ENCODE results near the gene BMS1.
A peak's percentile ranks its signal among the peaks of the same experiment; 100 is the strongest.
"Not testable (repeated sequence)": the region's sequence is repeated elsewhere in the genome, so short reads cannot be mapped to it uniquely, and the experiment has no call there.

Gene BMS1

GRCh38 chr10:42816912-42817311, 34.3 kb downstream of the BMS1 start:
- no peak for DNase-seq (ENCODE audit: low read depth)

DNA sequence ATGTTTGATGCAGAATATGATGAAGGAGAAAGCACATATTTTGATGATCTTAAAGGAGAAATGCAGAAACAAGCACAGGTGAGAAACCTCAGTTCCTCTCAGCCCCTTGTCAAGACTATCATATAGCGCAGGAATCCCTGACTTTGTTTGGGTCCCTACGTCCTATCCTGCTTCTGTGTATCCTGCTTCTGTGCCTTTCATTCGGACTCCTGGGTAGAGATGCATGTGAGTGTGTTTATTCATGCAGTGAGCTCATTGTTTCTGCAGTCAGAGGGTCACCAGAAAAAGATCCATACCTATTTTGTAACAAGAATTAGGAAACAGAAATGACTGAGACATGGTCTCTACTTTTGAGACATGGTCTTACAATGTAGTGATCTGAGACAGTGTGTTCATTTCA, 34.8 kb downstream of the BMS1 start:
- not testable (repeated sequence) for DNase-seq (ENCODE audit: low read depth); H3K4me3 ChIP-seq (ENCODE audit: low read length)

More at GRCh38 chr10:42816912-42817311, 34.3 kb downstream of the BMS1 start:
- TF ChIP-seq, protein P1, sequence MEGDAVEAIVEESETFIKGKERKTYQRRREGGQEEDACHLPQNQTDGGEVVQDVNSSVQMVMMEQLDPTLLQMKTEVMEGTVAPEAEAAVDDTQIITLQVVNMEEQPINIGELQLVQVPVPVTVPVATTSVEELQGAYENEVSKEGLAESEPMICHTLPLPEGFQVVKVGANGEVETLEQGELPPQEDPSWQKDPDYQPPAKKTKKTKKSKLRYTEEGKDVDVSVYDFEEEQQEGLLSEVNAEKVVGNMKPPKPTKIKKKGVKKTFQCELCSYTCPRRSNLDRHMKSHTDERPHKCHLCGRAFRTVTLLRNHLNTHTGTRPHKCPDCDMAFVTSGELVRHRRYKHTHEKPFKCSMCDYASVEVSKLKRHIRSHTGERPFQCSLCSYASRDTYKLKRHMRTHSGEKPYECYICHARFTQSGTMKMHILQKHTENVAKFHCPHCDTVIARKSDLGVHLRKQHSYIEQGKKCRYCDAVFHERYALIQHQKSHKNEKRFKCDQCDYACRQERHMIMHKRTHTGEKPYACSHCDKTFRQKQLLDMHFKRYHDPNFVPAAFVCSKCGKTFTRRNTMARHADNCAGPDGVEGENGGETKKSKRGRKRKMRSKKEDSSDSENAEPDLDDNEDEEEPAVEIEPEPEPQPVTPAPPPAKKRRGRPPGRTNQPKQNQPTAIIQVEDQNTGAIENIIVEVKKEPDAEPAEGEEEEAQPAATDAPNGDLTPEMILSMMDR (conservative IDR thresholded peaks at IDR 0.05; ENCODE audit: low read length): no peak
- H3K4me3 ChIP-seq (ENCODE audit: low read length): no peak overlapping the region

- not testable (repeated sequence) for H3K4me3 ChIP-seq (ENCODE audit: low read length); DNase-seq (ENCODE audit: low read depth)
Measured at GRCh38 chr10:42826759-42827158, 44.2 kb downstream of the BMS1 start.

- no peak overlapping the region for H3K4me3 ChIP-seq (ENCODE audit: low read length)
- no peak for DNase-seq (ENCODE audit: low read depth)
- TF ChIP-seq, protein P1 (conservative IDR thresholded peaks at IDR 0.05; ENCODE audit: low read length): no peak
Measured at GRCh38 chr10:42827201-42827600, 44.6 kb downstream of the BMS1 start.

DNA sequence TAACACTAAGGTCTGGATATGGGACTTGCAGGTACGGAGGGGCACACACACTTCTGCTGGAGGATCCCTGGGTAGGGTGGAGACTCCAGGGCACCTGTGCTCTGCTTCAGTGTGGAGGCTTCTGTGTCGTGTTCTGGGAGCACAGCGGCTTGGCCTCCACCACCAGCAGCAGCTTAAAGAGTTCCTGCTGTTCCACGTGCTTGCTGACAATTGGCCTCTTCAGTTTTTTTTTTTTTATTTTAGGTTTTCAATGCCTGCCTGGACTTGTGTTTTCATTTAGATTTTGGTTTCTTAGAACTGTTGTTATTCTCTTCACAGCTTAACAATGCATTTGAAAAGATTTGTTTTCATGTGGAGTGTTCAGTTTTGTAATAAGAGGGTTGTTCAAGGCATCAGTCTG, 45.8 kb downstream of the BMS1 start:
- DNase-seq (ENCODE audit: low read depth); H3K4me3 ChIP-seq (ENCODE audit: low read length): not testable (repeated sequence)

- TF ChIP-seq, protein P1 (conservative IDR thresholded peaks at IDR 0.05; ENCODE audit: low read length): no peak
- H3K4me3 ChIP-seq (ENCODE audit: low read length): no peak overlapping the region
- DNase-seq (ENCODE audit: low read depth): no peak
Measured at GRCh38 chr10:42830237-42830636, 47.6 kb downstream of the BMS1 start.

GRCh38 chr10:42836096-42836495, 53.5 kb downstream of the BMS1 start:
- no peak for DNase-seq (ENCODE audit: low read depth)
- TF ChIP-seq, protein P1 (conservative IDR thresholded peaks at IDR 0.05; ENCODE audit: low read length): no peak
- no peak overlapping the region for H3K4me3 ChIP-seq (ENCODE audit: low read length)

GRCh38 chr10:42836771-42837468, 54.3 kb downstream of the BMS1 start:
- DNase-seq (ENCODE audit: low read depth): peak; percentile 23
- TF ChIP-seq, protein P1 (conservative IDR thresholded peaks at IDR 0.05; ENCODE audit: low read length): no peak; the same call in 1 of the 2 replicates
- H3K4me3 ChIP-seq (ENCODE audit: low read length): peak overlapping the region; percentile 33

GRCh38 chr10:42844810-42845209, 62.2 kb downstream of the BMS1 start:
- DNase-seq (ENCODE audit: low read depth); H3K4me3 ChIP-seq (ENCODE audit: low read length): not testable (repeated sequence)

GRCh38 chr10:42847261-42847660, 64.7 kb downstream of the BMS1 start:
- not testable (repeated sequence) for H3K4me3 ChIP-seq (ENCODE audit: low read length); DNase-seq (ENCODE audit: low read depth)

All from AG10803 (cell line).